NCI-H446 (cell line): ENCODE results near the gene VAV2.

Experiments
- DNase-seq, 2 experiments: peaks; one replicate each; lab custom pipeline; 2025; lab: John Stamatoyannopoulos, UW

VAV2 gene

GRCh38 chr9:133780962-133781827 is 210.9 kb downstream of the VAV2 start:
- DNase-seq, result no peak

- no peak for DNase-seq
These were observed 211.6 kb downstream of the VAV2 start for GRCh38 chr9:133780404-133780945.

GRCh38 chr9:133779516-133780403 is 212.4 kb downstream of the VAV2 start:
- no peak for DNase-seq

- DNase-seq, result no peak
These were observed 213.0 kb downstream of the VAV2 start for GRCh38 chr9:133779081-133779480.

GRCh38 chr9:133778336-133779013 is 213.6 kb downstream of the VAV2 start:
- DNase-seq, result no peak

- DNase-seq, result no peak
These were observed 214.3 kb downstream of the VAV2 start for GRCh38 chr9:133777871-133778270.

- DNase-seq, result no peak
These were observed 214.9 kb downstream of the VAV2 start for GRCh38 chr9:133777068-133777791.

- no peak for DNase-seq
These were observed 215.9 kb downstream of the VAV2 start for GRCh38 chr9:133775951-133776905.

- DNase-seq, result no peak
These were observed 216.8 kb downstream of the VAV2 start for GRCh38 chr9:133775291-133775690.

GRCh38 chr9:133774799-133775198 is 217.3 kb downstream of the VAV2 start:
- DNase-seq, result no peak

- DNase-seq, result no peak
These were observed 218.1 kb downstream of the VAV2 start for GRCh38 chr9:133773889-133774655.

- DNase-seq, result no peak
These were observed 219.5 kb downstream of the VAV2 start for GRCh38 chr9:133772581-133772980.

- no peak for DNase-seq
These were observed 220.3 kb downstream of the VAV2 start for GRCh38 chr9:133771486-133772482.

- DNase-seq, result no peak
These were observed 221.9 kb downstream of the VAV2 start for GRCh38 chr9:133770076-133770777.

GRCh38 chr9:133769511-133770075 is 222.5 kb downstream of the VAV2 start:
- DNase-seq, result no peak

GRCh38 chr9:133768859-133769510 is 223.1 kb downstream of the VAV2 start:
- no peak for DNase-seq
